GM12865 (cell line): ENCODE results near the gene KRT79.
"Not testable (repeated sequence)": the region's sequence is repeated elsewhere in the genome, so short reads cannot be mapped to it uniquely, and the experiment has no call there.

Experiments used
- DNase-seq: peaks from one replicate; pipeline ENCODE4 v3.0.0; 2010; ENCODE audit warnings: low read depth
- H3K4me3 ChIP-seq: 2 replicates; pipeline ENCODE4 v1.5.1; 2011; ENCODE audit warnings: mild to moderate bottlenecking, low read depth, low read length, control low read depth
- TF ChIP-seq, protein P1 (sequence below): IDR thresholded peaks from 2 replicates; pipeline ENCODE4 v1.5.1; 2011; ENCODE audit warnings: low read length, control low read depth, low read depth, inconsistent platforms; ENCODE audit not compliant: insufficient read depth; ENCODE audit errors: missing control alignments

Gene KRT79

DNA sequence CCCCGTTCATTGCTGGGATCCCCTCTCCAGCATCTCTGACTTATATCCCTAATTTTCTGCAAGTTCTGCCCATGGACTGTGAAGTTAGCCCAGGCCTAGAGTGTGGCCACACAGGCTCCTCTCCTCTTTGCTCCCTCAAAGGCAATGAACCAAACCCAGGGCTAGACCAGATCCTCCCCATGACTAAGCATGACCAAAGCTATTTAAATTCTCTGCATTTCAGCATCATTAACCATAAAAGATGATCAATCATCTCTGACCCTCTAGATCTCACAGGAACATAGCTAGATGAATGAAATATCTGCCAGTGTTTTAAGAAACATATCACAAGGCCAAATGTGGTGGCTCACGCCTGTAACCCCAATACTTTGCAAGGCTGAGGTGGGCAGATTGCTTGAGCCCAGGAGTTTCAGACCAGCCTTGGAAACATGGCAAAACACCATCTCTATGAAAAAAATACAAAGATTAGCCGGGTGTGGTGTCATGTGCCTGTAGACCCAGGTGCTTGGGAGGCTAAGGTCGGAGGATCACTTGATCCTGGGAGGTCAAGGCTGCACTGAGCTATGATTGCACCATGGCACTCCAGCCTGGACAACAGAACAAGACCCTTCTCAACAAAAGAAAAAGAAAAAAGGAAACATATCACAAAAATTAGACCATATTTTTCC is 36.0 kb downstream of the KRT79 start:
- H3K4me3 ChIP-seq: no peak overlapping the region
- TF ChIP-seq, protein P1, sequence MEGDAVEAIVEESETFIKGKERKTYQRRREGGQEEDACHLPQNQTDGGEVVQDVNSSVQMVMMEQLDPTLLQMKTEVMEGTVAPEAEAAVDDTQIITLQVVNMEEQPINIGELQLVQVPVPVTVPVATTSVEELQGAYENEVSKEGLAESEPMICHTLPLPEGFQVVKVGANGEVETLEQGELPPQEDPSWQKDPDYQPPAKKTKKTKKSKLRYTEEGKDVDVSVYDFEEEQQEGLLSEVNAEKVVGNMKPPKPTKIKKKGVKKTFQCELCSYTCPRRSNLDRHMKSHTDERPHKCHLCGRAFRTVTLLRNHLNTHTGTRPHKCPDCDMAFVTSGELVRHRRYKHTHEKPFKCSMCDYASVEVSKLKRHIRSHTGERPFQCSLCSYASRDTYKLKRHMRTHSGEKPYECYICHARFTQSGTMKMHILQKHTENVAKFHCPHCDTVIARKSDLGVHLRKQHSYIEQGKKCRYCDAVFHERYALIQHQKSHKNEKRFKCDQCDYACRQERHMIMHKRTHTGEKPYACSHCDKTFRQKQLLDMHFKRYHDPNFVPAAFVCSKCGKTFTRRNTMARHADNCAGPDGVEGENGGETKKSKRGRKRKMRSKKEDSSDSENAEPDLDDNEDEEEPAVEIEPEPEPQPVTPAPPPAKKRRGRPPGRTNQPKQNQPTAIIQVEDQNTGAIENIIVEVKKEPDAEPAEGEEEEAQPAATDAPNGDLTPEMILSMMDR: no peak
- DNase-seq: no peak

DNA sequence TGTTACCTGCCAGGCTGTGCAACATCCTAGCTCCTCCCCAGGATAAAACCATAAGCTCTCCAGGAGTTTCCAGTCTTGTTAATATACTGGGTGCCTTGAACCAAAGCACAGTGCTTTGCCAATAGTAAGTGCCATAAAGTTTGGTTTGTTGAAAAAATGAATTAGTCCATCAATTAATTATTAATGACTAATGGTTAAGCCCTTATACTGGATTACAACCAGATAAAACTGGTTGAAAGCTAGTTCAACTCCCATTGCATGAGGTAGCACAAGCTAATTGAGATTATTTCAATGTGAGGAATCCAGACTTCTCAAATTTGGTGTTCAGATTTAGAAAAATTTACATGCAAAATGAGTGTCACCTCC is 36.6 kb downstream of the KRT79 start:
- H3K4me3 ChIP-seq: no peak overlapping the region
- TF ChIP-seq, protein P1: no peak
- no peak for DNase-seq

DNA sequence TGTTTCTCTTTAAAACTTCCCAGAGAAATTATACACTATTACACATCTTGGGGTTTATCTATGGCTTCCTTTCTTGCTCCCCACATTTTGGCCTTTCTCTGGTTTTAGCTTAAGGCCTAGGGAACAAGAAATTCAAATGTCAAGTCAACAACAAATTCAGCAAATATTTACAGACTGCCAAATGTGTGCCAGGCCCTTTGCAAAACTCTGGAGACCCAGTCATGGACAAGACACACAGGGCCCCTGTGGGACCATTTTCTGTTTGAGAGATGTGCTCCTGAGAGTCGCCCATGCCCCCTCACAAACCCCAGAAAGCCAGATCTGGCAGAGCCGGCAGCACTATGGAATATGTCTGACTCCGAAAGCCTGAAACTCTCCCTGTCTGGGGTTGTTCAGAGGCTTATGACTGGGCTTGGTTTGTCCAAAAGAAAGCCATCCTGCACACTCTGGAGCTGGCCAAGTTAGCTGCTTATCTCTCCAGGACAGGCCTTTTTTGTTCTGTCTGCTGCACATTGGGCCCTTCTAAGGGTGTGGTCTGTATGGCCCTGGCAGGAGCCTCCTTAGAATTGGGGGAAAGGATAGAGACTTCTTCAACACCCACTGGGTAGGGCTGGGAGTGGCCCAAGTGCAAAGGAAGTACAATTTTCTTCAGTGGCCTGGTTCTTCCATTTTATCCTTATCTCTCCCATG is 37.1 kb downstream of the KRT79 start:
- DNase-seq: no peak
- TF ChIP-seq, protein P1: no peak
- no peak overlapping the region for H3K4me3 ChIP-seq

DNA sequence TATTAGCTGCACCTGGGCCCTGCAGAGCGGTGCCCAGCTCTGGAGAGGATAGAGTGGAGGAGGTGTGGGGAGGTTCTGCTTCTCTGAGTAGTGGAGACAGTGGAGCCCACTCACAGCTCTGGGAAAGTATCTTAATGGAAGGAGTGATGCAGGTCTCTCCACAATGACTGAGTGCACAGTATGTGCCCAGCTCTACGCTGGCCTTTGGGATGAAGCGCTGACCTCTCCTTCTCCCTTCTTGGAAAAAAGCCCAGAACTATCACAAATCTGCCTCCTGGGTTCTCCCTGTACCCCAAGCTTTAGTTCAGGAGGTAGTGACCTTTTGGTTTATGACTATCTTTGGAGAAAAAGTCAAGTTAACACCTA is 37.7 kb downstream of the KRT79 start:
- TF ChIP-seq, protein P1: no peak
- DNase-seq: no peak
- H3K4me3 ChIP-seq: no peak overlapping the region

DNA sequence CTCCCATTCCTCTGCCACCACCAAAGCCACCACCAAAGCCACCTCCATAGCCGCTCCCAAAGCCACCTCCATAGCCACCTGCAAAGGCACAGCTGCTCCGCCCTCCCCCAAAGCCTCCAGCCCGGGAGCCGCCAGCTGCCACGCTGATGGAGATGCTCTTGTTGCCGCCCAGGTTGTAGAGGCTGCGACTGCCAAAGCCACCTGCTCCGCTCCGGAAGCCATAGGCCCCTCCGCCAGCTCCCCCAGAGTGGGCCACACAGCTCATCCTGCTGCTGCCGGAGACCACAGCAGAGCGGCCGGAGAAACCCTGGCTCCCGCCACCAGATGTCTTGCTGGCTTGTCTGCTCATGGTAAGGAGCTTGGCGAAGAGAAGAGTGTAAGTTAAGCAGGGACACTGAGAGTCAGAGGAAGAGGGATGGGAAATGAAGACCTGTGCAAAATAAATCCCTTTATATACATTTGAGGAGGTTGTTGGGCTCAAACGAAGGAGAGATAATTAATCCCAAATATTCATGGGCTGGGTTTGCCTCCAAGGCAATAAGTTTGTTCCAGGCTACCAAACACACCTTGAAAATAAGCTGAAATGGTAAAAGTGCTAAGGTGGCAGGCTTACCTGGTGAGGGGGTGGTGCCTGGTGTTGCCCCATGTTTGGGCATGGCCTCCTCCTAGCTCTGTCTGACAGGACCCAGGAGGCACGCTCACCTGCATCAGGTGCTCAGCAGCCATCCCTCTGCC is 38.2 kb downstream of the KRT79 start, which contains the start of gene KRT3:
TSS of gene KRT3 (minus strand) at position 424 of the 735 bp plus-strand sequence. CDS start at position 349, 75 bp downstream.
- H3K4me3 ChIP-seq: no peak within 1 kb of the TSS
- TF ChIP-seq, protein P1: no peak
- DNase-seq: no peak

GRCh38 chr12:52795332-52795674 is 38.8 kb downstream of the KRT79 start:
- H3K4me3 ChIP-seq, DNase-seq: not testable (repeated sequence)

DNA sequence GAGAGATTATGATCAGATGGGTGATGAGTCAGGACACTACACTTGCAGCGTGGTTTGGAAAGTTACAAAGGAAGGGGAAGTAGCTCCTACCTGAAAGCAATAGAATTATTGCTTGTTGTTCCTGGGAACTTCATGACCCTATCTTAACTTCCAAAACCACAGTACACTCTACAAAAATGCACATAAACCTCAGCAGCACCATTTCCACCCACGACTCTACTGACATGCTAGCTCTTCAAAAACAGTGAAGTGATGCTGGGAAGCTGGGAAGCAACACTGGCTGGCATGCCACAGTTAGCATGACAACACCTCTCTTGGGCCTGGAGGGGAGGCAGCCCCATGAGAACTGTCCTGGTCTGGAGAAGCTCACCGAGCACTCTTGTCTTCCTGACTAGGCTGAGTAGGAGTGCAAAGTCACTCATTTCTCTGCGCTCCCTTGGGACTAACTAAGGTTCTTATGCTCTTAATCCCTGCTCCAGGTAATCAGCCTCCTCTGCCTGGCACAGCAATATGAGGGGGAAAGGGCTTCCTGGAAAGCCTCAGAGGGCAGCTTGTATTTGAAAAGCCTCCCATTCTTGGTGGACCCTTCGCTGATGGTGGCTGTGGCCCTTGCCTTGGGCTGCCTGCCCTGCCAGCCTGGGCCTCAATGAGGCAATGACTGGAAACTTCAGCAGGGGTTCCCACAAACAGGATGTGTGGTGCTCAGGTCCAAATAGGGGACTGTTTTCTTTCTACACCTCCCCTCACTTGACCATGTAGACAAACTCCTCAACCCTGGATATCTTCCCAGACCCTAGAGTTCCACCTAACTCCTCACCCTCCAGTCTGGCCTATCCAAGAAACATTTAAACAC is 39.4 kb downstream of the KRT79 start:
- DNase-seq: no peak
- H3K4me3 ChIP-seq: no peak overlapping the region
- TF ChIP-seq, protein P1: no peak
